GM18909 (cell line): ENCODE results near the gene KAT2B.
"Not testable (repeated sequence)": the region's sequence is repeated elsewhere in the genome, so short reads cannot be mapped to it uniquely, and the experiment has no call there.

Experiments used
- ATAC-seq: cut with Tn5 transposase; IDR thresholded peaks from one replicate; pipeline ENCODE4 v1.9.1; 2021; ENCODE audit warnings: mild to moderate bottlenecking; ENCODE audit not compliant: unreplicated experiment, poor library complexity

The KAT2B gene

GRCh38 chr3:20040548-20041196 is 426 bp downstream of the KAT2B start:
- peak; percentile 38 for ATAC-seq

GRCh38 chr3:20041197-20041780 is 1.0 kb downstream of the KAT2B start:
- peak; percentile 50 for ATAC-seq

- no peak for ATAC-seq
These were observed 2.1 kb downstream of the KAT2B start for GRCh38 chr3:20042331-20042730.

- ATAC-seq: peak; percentile 32
These were observed 3.1 kb downstream of the KAT2B start for GRCh38 chr3:20043396-20043795.

GRCh38 chr3:20043825-20044224 is 3.6 kb downstream of the KAT2B start:
- ATAC-seq: no peak

- ATAC-seq: not testable (repeated sequence)
These were observed 4.9 kb downstream of the KAT2B start for GRCh38 chr3:20045141-20045540.

GRCh38 chr3:20046556-20046955 is 6.3 kb downstream of the KAT2B start:
- no peak for ATAC-seq

GRCh38 chr3:20047341-20047779 is 7.1 kb downstream of the KAT2B start:
- ATAC-seq: no peak

- no peak for ATAC-seq
These were observed 8.0 kb downstream of the KAT2B start for GRCh38 chr3:20047976-20048883.

- ATAC-seq: no peak
These were observed 11.0 kb downstream of the KAT2B start for GRCh38 chr3:20051123-20051806.

GRCh38 chr3:20052851-20053250 is 12.6 kb downstream of the KAT2B start:
- ATAC-seq: no peak

GRCh38 chr3:20054549-20054987 is 14.3 kb downstream of the KAT2B start:
- ATAC-seq: peak; percentile 93

GRCh38 chr3:20055020-20055775 is 15.0 kb downstream of the KAT2B start:
- peak; percentile 11 for ATAC-seq

- no peak for ATAC-seq
These were observed 15.6 kb downstream of the KAT2B start for GRCh38 chr3:20055842-20056241.

GRCh38 chr3:20056725-20057611 is 16.7 kb downstream of the KAT2B start:
- ATAC-seq: peak; percentile 25

- no peak for ATAC-seq
These were observed 17.4 kb downstream of the KAT2B start for GRCh38 chr3:20057612-20058180.

GRCh38 chr3:20059929-20060328 is 19.7 kb downstream of the KAT2B start:
- ATAC-seq: no peak

- ATAC-seq: peak; percentile 85
These were observed 20.9 kb downstream of the KAT2B start for GRCh38 chr3:20060974-20061685.
